Spleen (tissue), 11 donors: ENCODE measurements around the gene NOL9. TPM values are rescaled to one million over a fixed set of nuclear protein-coding genes. Genes with fewer than 3 reads are reported as not detected.

Source experiments
- DNase-seq: peaks from one replicate; pipeline ENCODE4 v3.0.0-alpha.2; 2020
- H3K27ac ChIP-seq, 8 donors: fragments of 200-600 bp; sonication (generic) in 7 of 8; 1 replicate in 4 of 8; 2 replicates in 4 of 8; pipeline versions ENCODE4 v1.5.0 to v1.8.0; 2016 to 2021; ENCODE audit warnings: inconsistent platforms in 4 of 8, mild to moderate bottlenecking in 4 of 8, moderate library complexity in 1 of 8
- H3K27me3 ChIP-seq, 7 donors: fragments of 200-600 bp; sonication (generic) in 6 of 7; replicated peaks in 1 of 7; 1 replicate in 4 of 7; 2 replicates in 3 of 7; pipeline versions ENCODE4 v1.5.0 to v1.8.0; 2016 to 2021; ENCODE audit warnings: inconsistent platforms in 3 of 7, mild to moderate bottlenecking in 1 of 7
- H3K36me3 ChIP-seq, 6 donors: fragments of 200-600 bp; sonication (generic) in 5 of 6; 1 replicate in 4 of 6; 2 replicates in 2 of 6; pipeline versions ENCODE4 v1.5.0 to v1.8.0; 2016 to 2021; ENCODE audit warnings: inconsistent platforms in 2 of 6
- H3K4me1 ChIP-seq, 6 donors: fragments of 200-600 bp; sonication (generic) in 5 of 6; 1 replicate in 3 of 6; 2 replicates in 3 of 6; pipeline versions ENCODE4 v1.5.0 to v1.8.0; 2016 to 2021; ENCODE audit warnings: inconsistent platforms in 3 of 6
- H3K4me3 ChIP-seq, 8 donors: fragments of 200-600 bp; sonication (generic) in 7 of 8; 1 replicate in 4 of 8; 2 replicates in 4 of 8; pipeline versions ENCODE4 v1.5.0 to v1.8.0; 2016 to 2021; ENCODE audit warnings: inconsistent platforms in 4 of 8, mild to moderate bottlenecking in 4 of 8, moderate library complexity in 2 of 8
- H3K9me3 ChIP-seq, 8 donors: fragments of 200-600 bp; sonication (generic) in 7 of 8; 1 replicate in 4 of 8; 2 replicates in 4 of 8; pipeline versions ENCODE4 v1.5.0 to v1.8.0; 2016 to 2021; ENCODE audit warnings: inconsistent platforms in 4 of 8
- POLR2A ChIP-seq, 3 donors: fragments of 450-650 bp; IDR thresholded peaks; one replicate each; pipeline ENCODE4 v1.5.1; 2017; ENCODE audit warnings: antibody characterized with exemption in 3 of 3, mild to moderate bottlenecking in 1 of 3
- POLR2AphosphoS5 ChIP-seq, 3 donors: sonication (generic); formaldehyde crosslinking; IDR thresholded peaks; one replicate each; pipeline ENCODE4 v1.5.1; 2017; ENCODE audit warnings: antibody characterized with exemption in 3 of 3
- WGBS, 5 donors: extraction: QIAGEN DNeasy Blood & Tissue Kit in 3 of 5; methylation state at CpG; one replicate each; pipeline versions ENCODE4 v1.1.5 to v1.1.7; 2013 to 2018; 5-methylcytosine and 5-hydroxymethylcytosine counted together
- intact Hi-C: fragments of 100-400 bp; cut with DNase I; formaldehyde crosslinking; loops from one replicate; pipeline ENCODE4 v1.15.0; 2023; ENCODE audit warnings: low total_unique reads
- polyA plus RNA-seq, 3 donors: library from polyadenylated mRNA; stranded (reverse); fragments of 200-250 nt; gene quantifications; one replicate each; pipeline ENCODE4 v1.2.1, GENCODE V29; 2013
- total RNA-seq, 7 donors: library from RNA; depleted of rRNA in 3 of 7; stranded (reverse); fragments of >200 nt in 3 of 7; fragmentation: NEBNext Ultra II Directional in 4 of 7; extraction: Animal tissue kit (Norgen Biotek cat#: 25700) in 4 of 7; gene quantifications; one replicate each; pipeline versions ENCODE4 v1.1.0 to v1.2.1, GENCODE V29; 2016 to 2021
- TF ChIP-seq, protein P1 (sequence below), 11 experiments: fragments of 200-600 bp in 7 of 11; fragments of 450-650 bp in 4 of 11; sonication (generic) in 4 of 11; IDR thresholded peaks in 8 of 11; conservative IDR thresholded peaks in 3 of 11; 1 replicate in 7 of 11; 2 replicates in 4 of 11; pipeline versions ENCODE4 v1.4.0 to v1.8.0; 2016 to 2021; ENCODE audit warnings: antibody characterized with exemption in 11 of 11, inconsistent platforms in 4 of 11, mild to moderate bottlenecking in 1 of 11
- donor health status: healthy with polysubstance abuse.
- donor health status: DM: no; HTN: no; CAD: no; lungs with moderate emphysema.
- donor health status: DM: no; HTN: no; CAD: no.
- donor health status: Bipolar disorder and iron deficiency.
- donor health status: healthy.
- donor health status: DM: no; HTN: no; CAD: no.
- donor health status: DM: yes; HTN: yes; CAD: no.

Gene NOL9
- total and polyA plus RNA-seq, 10 donors = 4.2 to 55.2 (median 41.2) TPM

DNA sequence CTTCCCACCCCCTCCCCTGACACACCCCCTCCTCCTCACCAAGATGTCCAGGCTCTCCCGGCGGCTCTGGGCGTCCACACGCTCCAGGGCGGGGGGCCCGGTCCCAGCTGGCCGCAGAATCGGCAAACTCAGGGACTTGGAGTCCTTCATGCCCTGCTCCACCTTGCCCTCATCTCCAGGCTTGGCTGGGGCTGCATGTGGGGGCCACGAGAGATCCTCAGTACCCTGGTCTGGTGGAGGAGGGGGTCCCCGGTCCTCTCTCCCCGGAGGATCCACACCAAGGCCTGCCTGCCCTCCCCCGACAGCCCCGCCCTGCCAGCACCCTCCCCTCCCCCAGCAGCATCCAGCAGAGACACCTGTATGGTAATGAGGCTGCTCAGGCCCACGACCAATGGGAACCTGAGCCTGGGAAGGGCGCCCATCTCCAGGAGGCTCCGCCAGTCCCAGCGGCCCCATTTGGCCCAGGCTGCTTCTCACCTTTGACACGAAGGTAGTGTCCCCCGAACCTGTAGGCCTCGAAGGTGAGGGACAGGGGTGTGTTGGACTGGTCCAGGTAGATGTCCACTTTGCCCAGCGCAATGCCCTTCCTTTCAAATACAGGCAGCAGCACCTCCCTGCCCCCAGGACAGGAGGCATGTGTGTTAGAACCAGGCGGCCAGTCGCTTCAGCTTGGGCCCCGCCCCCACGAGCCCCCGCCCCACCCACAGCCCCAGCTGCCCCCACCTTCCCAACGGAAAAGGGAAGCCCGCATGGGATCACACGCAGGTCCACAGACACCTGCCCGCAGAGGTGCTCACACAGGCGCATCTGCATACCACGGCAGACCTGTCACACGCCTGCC, 80.1 kb downstream of the NOL9 start:
- 82 to 90% (median 88%) methylated on average over 11 to 33 of the region's 33 CpGs for WGBS, 5 donors
- no peak for TF ChIP-seq POLR2A (IDR thresholded peaks at IDR 0.05)
- TF ChIP-seq POLR2AphosphoS5 (IDR thresholded peaks at IDR 0.05) = no peak
- TF ChIP-seq, protein P1, sequence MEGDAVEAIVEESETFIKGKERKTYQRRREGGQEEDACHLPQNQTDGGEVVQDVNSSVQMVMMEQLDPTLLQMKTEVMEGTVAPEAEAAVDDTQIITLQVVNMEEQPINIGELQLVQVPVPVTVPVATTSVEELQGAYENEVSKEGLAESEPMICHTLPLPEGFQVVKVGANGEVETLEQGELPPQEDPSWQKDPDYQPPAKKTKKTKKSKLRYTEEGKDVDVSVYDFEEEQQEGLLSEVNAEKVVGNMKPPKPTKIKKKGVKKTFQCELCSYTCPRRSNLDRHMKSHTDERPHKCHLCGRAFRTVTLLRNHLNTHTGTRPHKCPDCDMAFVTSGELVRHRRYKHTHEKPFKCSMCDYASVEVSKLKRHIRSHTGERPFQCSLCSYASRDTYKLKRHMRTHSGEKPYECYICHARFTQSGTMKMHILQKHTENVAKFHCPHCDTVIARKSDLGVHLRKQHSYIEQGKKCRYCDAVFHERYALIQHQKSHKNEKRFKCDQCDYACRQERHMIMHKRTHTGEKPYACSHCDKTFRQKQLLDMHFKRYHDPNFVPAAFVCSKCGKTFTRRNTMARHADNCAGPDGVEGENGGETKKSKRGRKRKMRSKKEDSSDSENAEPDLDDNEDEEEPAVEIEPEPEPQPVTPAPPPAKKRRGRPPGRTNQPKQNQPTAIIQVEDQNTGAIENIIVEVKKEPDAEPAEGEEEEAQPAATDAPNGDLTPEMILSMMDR (IDR thresholded peaks at IDR 0.05 in 8 of 11, conservative IDR thresholded peaks at IDR 0.05 in 3 of 11) = no peak
- Histone ChIP-seq H3K4me1 (peaks cover 0 to 9% (median 6%) of the 10 kb centered on the region in 6 donors), H3K9me3 (no peaks in the 10 kb centered on the region), H3K27me3 (no peaks in the 10 kb centered on the region), H3K36me3 (peaks cover 0 to 84% (median 37%) of the 10 kb centered on the region in 6 donors), H3K27ac (no peak overlapping the region), H3K4me3 (no peak overlapping the region)
- intact Hi-C loops = no loop called here
- DNase-seq = no peak

DNA sequence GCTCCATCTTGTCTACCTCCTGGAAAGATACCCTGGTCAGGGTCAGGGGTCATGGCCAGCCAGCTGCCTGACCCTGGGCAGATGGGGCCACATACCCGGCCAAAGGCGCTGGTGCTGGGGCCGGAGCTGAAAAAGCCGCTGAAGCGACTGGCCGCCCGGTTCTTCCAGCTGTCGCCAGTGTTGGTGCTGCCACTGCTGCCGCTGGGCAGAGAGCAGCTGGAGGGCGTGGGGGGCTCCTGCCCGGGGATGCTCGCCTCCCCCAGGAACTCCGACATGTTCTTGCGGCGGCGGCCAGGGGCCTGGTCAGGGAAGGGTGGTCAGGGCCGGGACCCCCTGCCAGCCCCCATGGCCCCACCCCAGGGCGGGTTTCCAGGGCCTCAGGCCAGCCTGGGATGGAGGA, 81.2 kb downstream of the NOL9 start:
- no peak for TF ChIP-seq POLR2AphosphoS5 (IDR thresholded peaks at IDR 0.05)
- TF ChIP-seq, protein P1 (IDR thresholded peaks at IDR 0.05 in 8 of 11, conservative IDR thresholded peaks at IDR 0.05 in 3 of 11) = no peak
- no peak for TF ChIP-seq POLR2A (IDR thresholded peaks at IDR 0.05)
- no peaks in the 10 kb centered on the region for H3K9me3 ChIP-seq
- peaks cover 0 to 95% (median 47%) of the 10 kb centered on the region in 6 donors for H3K36me3 ChIP-seq
- no peaks in the 10 kb centered on the region for H3K27me3 ChIP-seq
- H3K4me1 ChIP-seq = peaks cover 0 to 9% (median 6%) of the 10 kb centered on the region in 6 donors
- 89 to 100% (median 92%) methylated on average over 1 to 18 of the region's 18 CpGs for WGBS, 5 donors
- H3K27ac ChIP-seq = no peak overlapping the region
- intact Hi-C loops = no loop called here
- DNase-seq = no peak
- no peak overlapping the region for H3K4me3 ChIP-seq

GRCh38 chr1:6472391-6472790, 81.9 kb downstream of the NOL9 start:
- intact Hi-C loops = no loop called here
- 74 to 88% (median 83%) methylated on average over 10 of the region's 10 CpGs for WGBS, 5 donors
- Histone ChIP-seq H3K4me1 (peaks cover 0 to 9% (median 6%) of the 10 kb centered on the region in 6 donors), H3K9me3 (no peaks in the 10 kb centered on the region), H3K4me3 (no peak overlapping the region), H3K27ac (no peak overlapping the region), H3K36me3 (peaks cover 0 to 100% (median 54%) of the 10 kb centered on the region in 6 donors), H3K27me3 (no peaks in the 10 kb centered on the region)
- TF ChIP-seq POLR2AphosphoS5 (IDR thresholded peaks at IDR 0.05) (no peak), POLR2A (IDR thresholded peaks at IDR 0.05) (no peak)
- TF ChIP-seq, protein P1 (IDR thresholded peaks at IDR 0.05 in 8 of 11, conservative IDR thresholded peaks at IDR 0.05 in 3 of 11) = no peak
- DNase-seq = no peak

GRCh38 chr1:6471970-6472368, 82.3 kb downstream of the NOL9 start:
- no peak overlapping the region for H3K4me3 ChIP-seq
- no peak for TF ChIP-seq POLR2A (IDR thresholded peaks at IDR 0.05)
- TF ChIP-seq, protein P1 (IDR thresholded peaks at IDR 0.05 in 8 of 11, conservative IDR thresholded peaks at IDR 0.05 in 3 of 11) = no peak
- no peak for TF ChIP-seq POLR2AphosphoS5 (IDR thresholded peaks at IDR 0.05)
- no peak for DNase-seq
- 86 to 93% (median 90%) methylated on average over 6 to 7 of the region's 7 CpGs for WGBS, 5 donors
- no peak overlapping the region for H3K27ac ChIP-seq
- H3K4me1 ChIP-seq = peaks cover 0 to 12% (median 7%) of the 10 kb centered on the region in 6 donors
- intact Hi-C loops = no loop called here
- H3K9me3 ChIP-seq = no peaks in the 10 kb centered on the region
- peaks cover 0 to 4% (median 0%) of the 10 kb centered on the region in 7 donors for H3K27me3 ChIP-seq
- peaks cover 0 to 100% (median 53%) of the 10 kb centered on the region in 6 donors for H3K36me3 ChIP-seq
